HEK293T (cell line): ENCODE data around the gene TMX2.
A peak's percentile ranks its signal among the peaks of the same experiment; 100 is the strongest.

Experiments used
- CTCF ChIA-PET: fragments of 350-600 bp; formaldehyde crosslinking; extraction: SDS; loops from one replicate; lab custom pipeline; 2021; ENCODE audit warnings: antibody characterized with exemption, inconsistent platforms; lab: Yijun Ruan, JAX
- POLR2A ChIA-PET: fragments of 350-600 bp; formaldehyde crosslinking; extraction: SDS; loops from one replicate; lab custom pipeline; 2020; ENCODE audit warnings: antibody characterized with exemption, inconsistent platforms; lab: Yijun Ruan, JAX
- DNase-seq: peaks from one replicate; pipeline ENCODE4 v3.0.0; 2012; ENCODE audit warnings: mixed read lengths; ENCODE audit errors: extremely low spot score
- ARNT ChIP-seq: fragments of 450-650 bp; IDR thresholded peaks from 2 replicates; pipeline ENCODE4 v1.6.1; 2017; ENCODE audit warnings: mild to moderate bottlenecking
- BHLHE40 ChIP-seq: fragments of 450-650 bp; IDR thresholded peaks from 2 replicates; pipeline ENCODE4 v1.6.1; 2016; ENCODE audit warnings: mild to moderate bottlenecking, moderate library complexity, borderline replicate concordance
- CTBP1 ChIP-seq: fragments of 450-650 bp; IDR thresholded peaks from 2 replicates; pipeline ENCODE4 v1.6.1; 2016; ENCODE audit warnings: borderline replicate concordance
- ELF4 ChIP-seq: fragments of 450-650 bp; IDR thresholded peaks from 2 replicates; pipeline ENCODE4 v1.6.1; 2017; ENCODE audit warnings: antibody characterized with exemption
- FOXA1 ChIP-seq: fragments of 450-650 bp; IDR thresholded peaks from 2 replicates; pipeline ENCODE4 v1.6.1; 2016; ENCODE audit warnings: mild to moderate bottlenecking
- FOXK2 ChIP-seq: fragments of 450-650 bp; IDR thresholded peaks from 2 replicates; pipeline ENCODE4 v1.6.1; 2016; ENCODE audit warnings: mild to moderate bottlenecking
- FOXM1 ChIP-seq: fragments of 450-650 bp; IDR thresholded peaks from 2 replicates; pipeline ENCODE4 v1.6.1; 2017; ENCODE audit warnings: mild to moderate bottlenecking, borderline replicate concordance
- HDGF ChIP-seq: fragments of 450-650 bp; IDR thresholded peaks from 2 replicates; pipeline ENCODE4 v1.6.1; 2017; ENCODE audit warnings: antibody characterized with exemption, borderline replicate concordance
- L3MBTL2 ChIP-seq: fragments of 450-650 bp; conservative IDR thresholded peaks from 2 replicates; pipeline ENCODE4 v1.6.1; 2016; ENCODE audit warnings: mild to moderate bottlenecking
- LEF1 ChIP-seq: fragments of 450-650 bp; IDR thresholded peaks from 2 replicates; pipeline ENCODE4 v1.6.1; 2017; ENCODE audit warnings: mild to moderate bottlenecking, borderline replicate concordance
- NFRKB ChIP-seq: fragments of 450-650 bp; IDR thresholded peaks from 2 replicates; pipeline ENCODE4 v1.6.1; 2016; ENCODE audit warnings: mild to moderate bottlenecking, moderate library complexity
- SP1 ChIP-seq: fragments of 450-650 bp; IDR thresholded peaks from 2 replicates; pipeline ENCODE4 v1.6.1; 2017
- SUZ12 ChIP-seq: fragments of 450-650 bp; IDR thresholded peaks from 2 replicates; pipeline ENCODE4 v1.6.1; 2016; ENCODE audit warnings: mild to moderate bottlenecking
- TARDBP ChIP-seq: fragments of 450-650 bp; IDR thresholded peaks from 2 replicates; pipeline ENCODE4 v1.6.1; 2016
- ZNF384 ChIP-seq: fragments of 450-650 bp; IDR thresholded peaks from 2 replicates; pipeline ENCODE4 v1.6.1; 2016
- TF ChIP-seq, protein P1 (sequence below): fragments of 450-650 bp; IDR thresholded peaks from 2 replicates; pipeline ENCODE4 v1.6.1; 2016

TMX2 gene

DNA sequence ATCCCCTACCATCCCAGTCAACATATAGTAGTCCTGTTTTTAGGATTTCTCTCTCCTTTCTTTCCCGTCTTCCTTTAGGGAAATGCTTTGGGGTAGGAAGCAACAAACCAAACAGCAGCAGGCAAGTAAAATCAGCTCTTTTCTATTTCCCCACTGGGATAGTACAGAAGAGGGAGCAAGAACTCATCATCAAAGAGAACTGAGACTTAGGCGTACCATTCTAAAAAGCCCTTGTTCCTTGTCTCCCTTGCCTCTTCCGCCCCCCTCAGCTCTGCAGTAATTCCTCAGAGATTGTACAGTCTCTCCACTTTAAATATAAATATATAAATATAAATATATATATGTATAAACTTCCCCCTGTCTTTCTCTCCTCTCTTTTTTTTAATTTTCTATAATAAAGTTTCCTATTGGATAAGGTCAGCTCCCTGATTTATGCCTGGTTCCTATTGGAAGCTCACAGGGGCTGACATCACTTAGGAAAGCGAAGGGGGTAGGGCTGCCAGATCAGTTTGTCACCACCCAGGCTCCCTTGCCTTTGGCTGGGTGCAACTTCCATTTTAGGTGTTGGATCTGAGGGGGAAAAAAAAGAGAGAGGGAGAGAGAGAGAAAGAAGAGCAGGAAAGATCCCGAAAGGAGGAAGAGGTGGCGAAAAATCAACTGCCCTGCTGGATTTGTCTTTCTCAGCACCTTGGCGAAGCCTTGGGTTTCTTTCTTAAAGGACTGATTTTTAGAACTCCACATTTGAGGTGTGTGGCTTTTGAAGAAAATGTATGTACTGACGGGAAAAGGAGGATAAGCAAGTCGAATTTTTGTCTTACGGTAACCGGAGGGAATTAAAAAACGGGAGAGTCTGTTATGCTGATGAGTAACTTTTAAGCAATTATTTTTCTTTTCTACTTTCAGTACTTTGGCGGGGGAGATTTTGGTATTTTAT, 49.2 kb downstream of the TMX2 start, which contains the start of gene CTNND1:
CTNND1 (plus strand) TSS at position 502 of the 934 bp plus-strand sequence. CDS start 29,677 bp downstream, outside the sequence.
- ChIA-PET POLR2A (interaction anchor here (1.0 to 3.1 kb wide), 10 partner anchors 9 to 50 kb away, joined by 3 to 28 read pairs (median 5); partner anchors contain the start of genes BTBD18, MED19, SELENOH and TMX2), CTCF (interaction anchor here (0.5 to 2.8 kb wide), 4 partner anchors 10 to 101 kb away, joined by 3 to 15 read pairs (median 6); partner anchors contain the start of gene BTBD18)
- no peak for TF ChIP-seq SUZ12
- TF ChIP-seq, protein P1, sequence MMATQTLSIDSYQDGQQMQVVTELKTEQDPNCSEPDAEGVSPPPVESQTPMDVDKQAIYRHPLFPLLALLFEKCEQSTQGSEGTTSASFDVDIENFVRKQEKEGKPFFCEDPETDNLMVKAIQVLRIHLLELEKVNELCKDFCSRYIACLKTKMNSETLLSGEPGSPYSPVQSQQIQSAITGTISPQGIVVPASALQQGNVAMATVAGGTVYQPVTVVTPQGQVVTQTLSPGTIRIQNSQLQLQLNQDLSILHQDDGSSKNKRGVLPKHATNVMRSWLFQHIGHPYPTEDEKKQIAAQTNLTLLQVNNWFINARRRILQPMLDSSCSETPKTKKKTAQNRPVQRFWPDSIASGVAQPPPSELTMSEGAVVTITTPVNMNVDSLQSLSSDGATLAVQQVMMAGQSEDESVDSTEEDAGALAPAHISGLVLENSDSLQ: peak; percentile 74
- no peak for TF ChIP-seq FOXK2
- peak; percentile 93 for TF ChIP-seq ZNF384
- TF ChIP-seq NFRKB: peak; percentile 48; the same call in 1 of the 2 replicates

GRCh38 chr11:57762235-57762861, 50.0 kb downstream of the TMX2 start:
- ChIA-PET POLR2A (interaction anchor here (1.3 to 3.1 kb wide), 5 partner anchors 10 to 50 kb away, joined by 5 to 28 read pairs (median 7); partner anchors contain the start of genes MED19, SELENOH and TMX2), CTCF (interaction anchor here (0.8 to 3.0 kb wide), 2 partner anchors 38 to 45 kb away, joined by 3 to 13 read pairs; no protein-coding TSS in a partner anchor)
- TF ChIP-seq HDGF (no peak), ELF4 (no peak), ZNF384 (no peak), FOXA1 (no peak), FOXM1 (no peak), ARNT (no peak), SUZ12 (no peak), CTBP1 (no peak), L3MBTL2 (no peak), TARDBP (no peak), BHLHE40 (no peak), NFRKB (no peak), FOXK2 (no peak), LEF1 (no peak), SP1 (no peak)
- TF ChIP-seq, protein P1: no peak
- peak; percentile 22 for DNase-seq

More for the DNA sequence above, 49.2 kb downstream of the TMX2 start, which contains the start of gene CTNND1:
- DNase-seq: peak; percentile 91

- ChIA-PET CTCF (interaction anchor here (0.8 to 3.0 kb wide), 3 partner anchors 15 to 44 kb away, joined by 3 to 13 read pairs (median 7); no protein-coding TSS in a partner anchor), POLR2A (interaction anchor here (0.9 to 1.5 kb wide), 2 partner anchors 22 to 37 kb away, joined by 3 to 10 read pairs; partner anchors contain the start of gene SELENOH)
- peak; percentile 33 for DNase-seq
- TF ChIP-seq LEF1 (no peak), FOXA1 (no peak), FOXK2 (no peak), TARDBP (no peak), BHLHE40 (no peak)
- TF ChIP-seq, protein P1: no peak
Observed at GRCh38 chr11:57763568-57763967, 51.2 kb downstream of the TMX2 start.

- DNase-seq: no peak
- ChIA-PET CTCF (interaction anchor here (2.0 to 3.0 kb wide), 2 partner anchors 15 to 37 kb away, joined by 7 to 13 read pairs; no protein-coding TSS in a partner anchor), POLR2A (interaction anchor here (1.3 to 1.5 kb wide), 2 partner anchors 14 to 22 kb away, joined by 4 to 10 read pairs; partner anchors contain the start of gene SELENOH)
- no peak for TF ChIP-seq FOXK2
- no peak for TF ChIP-seq ZNF384
- TF ChIP-seq BHLHE40: no peak
- TF ChIP-seq NFRKB: no peak
- no peak for TF ChIP-seq LEF1
- TF ChIP-seq SP1: no peak
- no peak for TF ChIP-seq TARDBP
- TF ChIP-seq SUZ12: no peak
- TF ChIP-seq, protein P1: no peak
- no peak for TF ChIP-seq CTBP1
- TF ChIP-seq FOXM1: no peak
- no peak for TF ChIP-seq ARNT
- TF ChIP-seq ELF4: no peak
Observed at GRCh38 chr11:57764021-57764420, 51.6 kb downstream of the TMX2 start.
